Urinary bladder (tissue), 4 donors: ENCODE data around the gene CMAS. TPM values are rescaled to one million over a fixed set of nuclear protein-coding genes. Genes with fewer than 3 reads are reported as not detected.
A peak's percentile ranks its signal among the peaks of the same experiment; 100 is the strongest.
"Not testable (repeated sequence)": the region's sequence is repeated elsewhere in the genome, so short reads cannot be mapped to it uniquely, and the experiment has no call there.

Source experiments
- DNase-seq: peaks from one replicate; pipeline ENCODE4 v3.0.0-alpha.2; 2015; ENCODE audit errors: extremely low spot score
- H3K27ac ChIP-seq: one replicate; pipeline ENCODE4 v1.5.1; 2013; ENCODE audit warnings: low read depth, mild to moderate bottlenecking, moderate library complexity
- H3K36me3 ChIP-seq: one replicate; pipeline ENCODE4 v1.6.1; 2013; ENCODE audit warnings: mild to moderate bottlenecking, moderate library complexity; ENCODE audit not compliant: insufficient read depth
- H3K4me1 ChIP-seq: one replicate; pipeline ENCODE4 v1.6.1; 2013; ENCODE audit warnings: mild to moderate bottlenecking, moderate library complexity; ENCODE audit not compliant: insufficient read depth
- H3K4me3 ChIP-seq: one replicate; pipeline ENCODE4 v1.5.1; 2013; ENCODE audit warnings: low read depth, low read length
- WGBS: extraction: QIAGEN DNeasy Blood & Tissue Kit; methylation state at CpG from one replicate; pipeline ENCODE4 v1.1.7; 2013; 5-methylcytosine and 5-hydroxymethylcytosine counted together
- polyA plus RNA-seq: library from polyadenylated mRNA; stranded (reverse); fragments of 200-250 nt; gene quantifications from one replicate; pipeline ENCODE4 v1.2.3, GENCODE V29; 2013
- total RNA-seq: library from RNA; depleted of rRNA; stranded (reverse); fragments of >200 nt; gene quantifications from one replicate; pipeline ENCODE4 v1.2.3, GENCODE V29; 2014
- donor health status: healthy with polysubstance abuse.
- donor health status: healthy.

The CMAS gene
- total and polyA plus RNA-seq, 2 donors: 38.7 to 42.3 TPM

DNA sequence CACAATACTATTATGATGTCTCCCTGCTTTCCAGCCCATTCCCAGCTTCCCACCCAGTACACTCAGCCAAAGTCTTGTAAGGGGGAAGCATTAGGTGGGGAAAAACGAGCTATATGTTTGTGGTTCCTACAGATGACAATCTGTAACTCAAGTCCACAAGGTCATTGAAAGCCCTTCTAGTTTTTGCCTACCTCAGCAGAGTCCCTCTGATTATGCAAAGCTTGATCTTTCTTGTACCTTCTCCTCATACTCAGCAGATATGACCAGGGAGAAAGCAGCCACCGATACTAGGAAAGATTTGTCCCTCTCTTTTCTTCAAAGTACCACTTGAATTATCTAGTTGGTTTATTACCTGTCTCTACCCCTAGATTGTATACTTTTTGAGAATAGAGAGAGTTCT is 10.6 kb downstream of the CMAS start:
- H3K27ac ChIP-seq: no peak overlapping the region
- 83% methylated on average over 2 of the region's 2 CpGs for WGBS
- H3K36me3 ChIP-seq: peaks cover 4% of the 10 kb centered on the region

DNA sequence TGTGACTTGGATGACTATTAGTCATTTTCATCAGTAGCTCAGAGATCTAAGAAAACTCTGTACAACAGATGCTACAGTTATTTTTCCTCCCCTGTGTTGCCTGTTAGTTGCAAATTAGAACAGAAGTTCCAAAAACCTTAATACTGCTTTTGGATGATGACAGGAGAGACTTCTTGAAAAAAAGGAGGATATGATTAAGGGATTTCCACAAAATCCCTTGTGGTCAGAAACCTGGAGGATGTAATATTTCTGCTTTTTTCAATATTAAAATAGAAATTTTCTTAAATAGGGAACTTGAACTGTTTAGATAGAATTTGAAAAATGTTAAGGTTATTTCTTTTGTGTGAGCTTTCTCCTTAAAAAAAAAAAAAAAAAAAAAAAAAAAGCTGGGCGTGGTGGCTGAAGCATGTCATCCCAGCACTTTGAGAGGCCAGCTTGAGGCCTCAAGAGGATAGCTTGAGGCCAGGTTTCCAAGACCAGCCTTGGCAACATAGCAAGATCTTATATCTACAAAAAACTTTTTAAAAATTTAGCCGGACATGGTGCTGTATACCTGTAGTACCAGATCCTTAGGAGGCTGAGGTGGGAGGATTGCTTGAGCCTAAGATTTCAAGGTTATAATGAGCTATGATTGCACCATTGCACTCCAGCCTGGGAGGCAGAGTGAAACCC is 14.1 kb downstream of the CMAS start:
- Histone ChIP-seq H3K4me3 (no peak overlapping the region), H3K36me3 (peaks cover 4% of the 10 kb centered on the region), H3K27ac (no peak overlapping the region), H3K4me1 (no peaks in the 10 kb centered on the region)
- WGBS: 93% methylated on average over 2 of the region's 2 CpGs
- no peak for DNase-seq

More for the DNA sequence above, 10.6 kb downstream of the CMAS start:
- Histone ChIP-seq H3K4me3 (no peak overlapping the region), H3K4me1 (no peaks in the 10 kb centered on the region)
- DNase-seq: no peak

DNA sequence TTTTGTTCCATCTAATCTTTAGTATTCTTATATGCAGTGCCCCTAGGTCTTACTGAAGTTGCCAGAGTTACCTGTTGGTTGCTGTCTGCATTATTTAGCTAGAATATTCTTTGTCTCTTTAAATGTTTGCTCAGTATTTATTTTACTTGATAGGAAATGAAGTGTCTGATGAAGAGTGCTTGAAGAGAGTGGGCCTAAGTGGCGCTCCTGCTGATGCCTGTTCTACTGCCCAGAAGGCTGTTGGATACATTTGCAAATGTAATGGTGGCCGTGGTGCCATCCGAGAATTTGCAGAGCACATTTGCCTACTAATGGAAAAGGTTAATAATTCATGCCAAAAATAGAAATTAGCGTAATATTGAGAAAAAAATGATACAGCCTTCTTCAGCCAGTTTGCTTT is 18.9 kb downstream of the CMAS start:
- Histone ChIP-seq H3K4me1 (no peaks in the 10 kb centered on the region), H3K36me3 (peaks cover 4% of the 10 kb centered on the region), H3K27ac (no peak overlapping the region), H3K4me3 (no peak overlapping the region)
- DNase-seq: no peak
- WGBS: 93% methylated on average over 4 of the region's 4 CpGs

DNA sequence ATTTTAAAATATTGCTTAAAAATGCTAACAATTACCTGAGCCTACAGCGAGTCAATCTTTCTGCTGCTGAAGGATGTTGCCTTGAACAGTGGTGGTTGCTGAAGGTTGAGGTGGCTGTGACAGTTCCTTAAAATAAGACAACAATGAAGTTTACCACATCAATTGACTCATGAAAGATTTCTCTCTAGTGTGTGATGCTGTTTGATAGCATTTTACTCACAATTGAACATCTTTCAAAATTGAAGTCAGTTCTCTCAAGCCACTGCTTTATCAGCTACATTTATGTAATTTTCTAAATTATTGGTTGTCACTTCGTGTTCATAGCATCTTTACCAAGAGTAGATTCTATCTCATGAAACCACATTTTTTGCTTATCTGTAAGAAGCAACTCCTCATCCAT is 20.3 kb downstream of the CMAS start:
- 92% methylated on average over 2 of the region's 2 CpGs for WGBS
- Histone ChIP-seq H3K36me3 (peaks cover 4% of the 10 kb centered on the region), H3K4me3 (no peak overlapping the region), H3K4me1 (no peaks in the 10 kb centered on the region), H3K27ac (no peak overlapping the region)
- DNase-seq: no peak

DNA sequence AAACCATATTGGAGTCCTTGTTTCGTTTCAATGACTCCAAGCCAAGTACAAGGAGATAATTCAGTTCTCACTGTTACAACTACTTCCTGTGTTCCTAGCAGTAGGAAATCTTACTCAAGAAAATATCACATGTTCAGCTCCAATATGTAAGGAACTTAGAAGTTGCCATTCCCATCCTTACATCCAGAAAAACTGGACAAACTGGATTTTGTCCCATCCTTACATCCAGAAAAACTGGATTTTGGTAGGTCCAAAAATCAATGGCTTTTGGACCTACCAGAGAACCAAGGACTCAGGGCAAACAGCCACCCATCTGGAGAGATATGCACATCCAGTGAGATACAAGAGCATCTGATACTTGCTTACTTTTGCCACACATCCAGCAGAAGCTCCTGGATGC is 23.8 kb downstream of the CMAS start:
- WGBS: 91% methylated on average over 1 of the region's 1 CpG
- DNase-seq: no peak
- Histone ChIP-seq H3K36me3 (peaks cover 4% of the 10 kb centered on the region), H3K27ac (no peak overlapping the region), H3K4me1 (no peaks in the 10 kb centered on the region), H3K4me3 (no peak overlapping the region)

DNA sequence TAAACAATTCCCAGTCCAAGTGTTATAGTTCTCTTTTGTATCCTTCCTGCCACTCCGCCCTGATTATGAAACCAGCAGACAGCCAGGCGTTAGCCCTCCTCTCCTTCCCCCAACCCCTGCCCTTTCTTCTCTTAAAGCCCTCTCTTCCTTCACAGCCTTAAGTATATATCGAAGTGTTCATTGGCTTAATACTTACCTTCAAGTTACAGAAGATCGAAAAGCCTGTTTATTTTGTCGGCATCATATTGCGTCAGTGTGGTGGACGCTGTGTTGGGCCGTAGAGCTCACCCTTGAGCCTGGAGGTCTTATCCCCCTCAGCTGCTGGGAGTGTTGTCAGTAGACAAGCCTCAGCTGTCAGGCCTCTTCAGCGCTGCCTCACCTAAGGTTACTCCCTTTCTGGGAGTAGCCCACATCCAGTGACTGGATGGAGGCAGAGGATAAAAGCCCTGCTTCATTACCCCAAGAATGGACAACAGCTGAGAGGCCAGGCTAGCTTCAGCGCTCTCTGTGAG is 36.2 kb downstream of the CMAS start:
- no peak overlapping the region for H3K4me3 ChIP-seq
- no peak for DNase-seq
- H3K27ac ChIP-seq: no peak overlapping the region
- no peaks in the 10 kb centered on the region for H3K36me3 ChIP-seq
- 75% methylated on average over 10 of the region's 10 CpGs for WGBS
- H3K4me1 ChIP-seq: no peaks in the 10 kb centered on the region

DNA sequence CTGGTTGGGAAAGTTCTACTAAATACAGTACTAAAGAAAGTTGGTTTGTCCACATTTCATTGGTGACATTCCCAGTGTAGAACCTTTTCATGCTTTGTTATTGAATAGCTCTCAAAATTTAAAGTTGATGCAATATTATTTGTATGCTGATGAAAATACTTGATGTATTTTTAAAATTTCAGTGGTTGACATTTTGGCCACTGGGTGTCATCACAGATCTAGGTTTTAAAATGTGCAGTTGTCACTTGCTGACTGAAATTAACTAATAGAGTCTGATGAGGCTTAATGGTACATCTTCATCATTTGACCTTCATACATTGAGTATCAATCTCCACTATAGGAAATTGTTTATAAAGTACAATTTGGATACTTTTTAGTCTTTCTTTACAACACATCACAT is 37.1 kb downstream of the CMAS start:
- no peaks in the 10 kb centered on the region for H3K36me3 ChIP-seq
- H3K4me3 ChIP-seq: no peak overlapping the region
- DNase-seq: peak; percentile 11
- no peaks in the 10 kb centered on the region for H3K4me1 ChIP-seq
- no peak overlapping the region for H3K27ac ChIP-seq

DNA sequence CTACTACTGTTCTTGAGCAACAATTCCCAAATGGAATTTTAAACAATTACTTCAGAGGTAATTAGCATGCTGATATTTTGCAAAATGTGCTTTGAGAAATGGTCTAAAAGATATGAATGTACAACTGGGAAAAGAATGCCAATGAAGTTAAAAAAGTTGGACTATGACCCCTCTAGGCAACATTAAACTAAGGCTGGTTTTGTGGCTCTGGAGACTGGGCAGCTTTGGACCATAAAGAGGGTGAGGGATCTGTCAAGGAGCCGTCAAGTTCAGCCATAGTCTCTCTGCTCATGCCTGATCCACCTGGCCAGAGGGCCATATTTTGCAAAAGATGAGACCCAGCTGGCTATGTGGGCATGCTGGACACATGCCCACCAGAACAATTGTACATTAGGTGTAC is 38.8 kb downstream of the CMAS start:
- Histone ChIP-seq H3K4me1 (no peaks in the 10 kb centered on the region), H3K27ac (no peak overlapping the region), H3K36me3 (no peaks in the 10 kb centered on the region), H3K4me3 (no peak overlapping the region)
- 96% methylated on average over 1 of the region's 1 CpG for WGBS
- no peak for DNase-seq

DNA sequence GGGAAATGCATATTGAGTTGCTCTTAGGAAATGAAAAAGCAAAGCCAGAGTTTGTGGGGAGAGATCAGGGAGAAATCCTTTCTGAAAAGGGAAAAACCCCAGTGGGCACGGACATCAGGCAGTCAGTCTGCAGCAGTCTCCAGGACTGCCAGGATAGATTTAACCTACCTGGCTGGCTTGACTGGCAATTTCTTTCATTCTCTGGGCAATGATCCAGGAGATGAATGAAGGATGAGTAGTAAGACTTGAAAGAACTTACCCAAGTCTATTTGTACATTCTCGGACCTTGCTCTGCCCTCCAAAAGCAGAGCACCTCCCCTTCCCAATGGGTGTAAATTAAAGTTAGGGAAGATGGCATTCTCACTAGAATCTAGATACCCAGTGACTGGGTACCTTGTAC is 42.9 kb downstream of the CMAS start:
- 91% methylated on average over 2 of the region's 2 CpGs for WGBS
- Histone ChIP-seq H3K4me3 (no peak overlapping the region), H3K4me1 (no peaks in the 10 kb centered on the region), H3K27ac (no peak overlapping the region), H3K36me3 (no peaks in the 10 kb centered on the region)
- DNase-seq: no peak

DNA sequence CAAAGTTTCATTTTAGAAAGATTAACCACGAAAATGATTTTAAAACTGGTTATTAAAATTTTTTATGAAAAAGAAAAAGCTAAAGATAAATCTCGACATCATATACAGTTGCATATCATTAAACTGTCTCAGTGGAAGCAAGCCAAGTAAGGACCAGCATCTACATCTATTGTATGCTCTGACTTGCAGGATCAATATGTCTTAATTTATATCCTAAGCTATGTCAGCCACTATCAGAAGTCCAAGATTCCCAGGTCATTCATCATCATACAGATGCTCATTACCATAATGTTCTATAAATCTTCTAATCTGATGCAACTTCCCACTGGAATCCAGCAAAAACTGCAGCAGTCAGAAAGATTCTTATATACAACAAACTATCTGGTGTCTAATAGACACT is 43.5 kb downstream of the CMAS start:
- no peak overlapping the region for H3K4me3 ChIP-seq
- H3K27ac ChIP-seq: no peak overlapping the region
- DNase-seq: no peak
- H3K4me1 ChIP-seq: no peaks in the 10 kb centered on the region
- WGBS: 70% methylated on average over 2 of the region's 2 CpGs
- no peaks in the 10 kb centered on the region for H3K36me3 ChIP-seq

DNA sequence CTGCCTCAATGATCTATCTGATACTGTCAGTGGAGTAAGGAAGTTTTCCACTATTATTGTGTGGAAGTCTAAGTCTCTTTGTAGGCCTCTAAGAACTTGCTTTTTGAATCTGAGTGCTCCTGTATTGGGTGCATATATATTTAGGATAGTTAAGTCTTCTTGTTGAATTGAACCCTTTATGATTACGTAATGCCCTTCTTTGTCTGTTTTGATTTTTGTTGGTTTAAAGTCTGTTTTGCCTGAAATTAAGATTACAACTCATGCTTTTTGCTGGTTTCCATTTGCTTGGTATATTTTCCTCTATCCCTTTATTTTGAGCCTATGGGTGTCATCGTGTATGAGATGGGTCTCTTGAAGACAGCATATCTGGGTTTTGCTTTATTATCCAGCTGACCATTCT is 53.0 kb downstream of the CMAS start:
- DNase-seq, H3K4me1 ChIP-seq, H3K36me3 ChIP-seq, H3K4me3 ChIP-seq, H3K27ac ChIP-seq: not testable (repeated sequence)
- WGBS: 98% methylated on average over 2 of the region's 2 CpGs

DNA sequence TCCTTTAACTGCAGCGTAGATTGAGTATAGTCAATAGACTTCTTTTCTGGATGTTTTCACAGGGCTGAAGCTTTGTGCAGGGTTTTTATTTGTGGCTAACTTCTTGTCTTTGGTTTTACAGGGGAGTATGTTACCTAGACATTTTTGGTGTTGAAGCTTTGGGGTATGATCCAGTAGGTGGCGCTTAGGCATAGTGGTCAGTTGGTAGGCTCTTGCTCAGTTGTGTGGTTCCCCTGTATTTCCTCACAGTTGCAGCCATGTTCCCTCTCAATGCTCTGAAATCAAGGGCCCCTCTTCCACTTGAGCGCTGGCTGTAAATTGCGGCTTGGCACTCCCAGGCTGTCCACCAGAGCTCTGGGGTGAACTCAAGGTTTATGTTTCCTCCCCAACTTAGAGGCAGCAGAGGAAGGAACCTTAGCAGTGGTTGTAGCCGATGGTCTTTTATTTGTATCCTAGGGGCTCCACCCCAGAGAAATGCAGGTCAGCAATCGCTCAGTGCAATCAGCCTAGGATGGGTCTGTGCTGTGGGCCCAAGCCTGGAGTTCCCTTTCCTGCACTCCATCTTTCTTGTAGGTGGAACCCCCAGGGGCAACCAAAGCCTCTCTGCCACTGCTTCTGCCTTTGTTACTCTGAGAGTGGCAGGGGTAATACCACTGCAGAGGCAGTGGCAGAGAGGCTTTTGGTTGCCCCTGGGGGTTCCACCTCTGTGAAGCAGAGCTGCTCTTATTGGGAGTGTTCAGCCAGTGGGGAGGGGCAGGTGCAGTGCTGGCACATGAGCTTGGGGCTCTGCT is 55.1 kb downstream of the CMAS start:
- 83% methylated on average over 6 of the region's 6 CpGs for WGBS
- Histone ChIP-seq H3K36me3 (no peaks in the 10 kb centered on the region), H3K4me3 (no peak overlapping the region), H3K4me1 (no peaks in the 10 kb centered on the region), H3K27ac (no peak overlapping the region)
- DNase-seq: no peak

DNA sequence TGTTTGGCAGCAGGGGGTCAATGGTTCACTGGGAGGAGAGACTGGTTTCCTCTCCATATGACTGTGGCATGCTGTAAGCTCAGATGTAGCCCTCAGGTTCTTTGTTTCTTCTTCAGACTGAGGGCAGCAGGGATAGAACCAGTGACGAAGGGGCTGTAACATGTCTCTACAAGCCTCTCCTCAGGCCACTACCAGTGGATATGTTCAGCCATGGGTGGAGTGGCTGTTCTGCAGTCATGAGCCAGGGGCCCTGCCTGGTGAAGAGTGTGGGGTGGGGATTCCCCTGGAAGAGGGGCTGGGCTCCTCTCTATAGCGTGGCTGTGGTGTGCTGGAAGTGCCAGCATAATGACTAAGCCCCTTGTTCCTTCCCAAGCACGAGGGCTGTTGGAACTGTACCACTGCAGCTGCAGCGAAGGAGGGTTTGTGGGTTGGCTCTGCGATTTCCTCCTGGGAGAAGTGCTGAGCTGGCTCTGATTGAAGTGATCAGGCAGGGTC is 55.8 kb downstream of the CMAS start:
- H3K4me1 ChIP-seq: no peaks in the 10 kb centered on the region
- 49% methylated on average over 5 of the region's 5 CpGs for WGBS
- no peaks in the 10 kb centered on the region for H3K36me3 ChIP-seq
- H3K4me3 ChIP-seq: no peak overlapping the region
- DNase-seq: no peak
- no peak overlapping the region for H3K27ac ChIP-seq

DNA sequence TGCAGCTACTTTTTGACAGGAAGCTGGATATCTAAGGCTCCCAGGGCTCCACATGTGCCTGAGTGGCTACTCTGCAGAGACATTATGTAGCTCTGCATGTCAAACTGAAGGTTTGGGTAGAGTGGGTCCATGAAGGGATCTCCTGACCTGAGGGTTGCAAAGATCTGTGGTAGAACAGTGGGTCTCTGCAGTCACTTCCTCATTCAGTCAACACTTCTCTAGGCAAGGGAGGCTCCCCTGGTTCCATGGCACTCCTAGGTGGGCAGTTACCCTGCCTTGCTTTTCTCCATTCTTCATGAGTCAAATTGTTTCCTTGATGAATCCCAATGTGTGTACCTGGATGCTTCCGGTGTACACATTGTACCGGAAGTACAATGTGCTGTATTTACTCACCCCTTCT is 57.4 kb downstream of the CMAS start:
- H3K4me3 ChIP-seq: no peak overlapping the region
- H3K27ac ChIP-seq: no peak overlapping the region
- DNase-seq: no peak
- 91% methylated on average over 2 of the region's 2 CpGs for WGBS
- H3K36me3 ChIP-seq: no peaks in the 10 kb centered on the region
- H3K4me1 ChIP-seq: no peaks in the 10 kb centered on the region
